HG02870 (cell line): Measurements from ENCODE around the gene ST6GALNAC3.

ENCODE experiments used
- ATAC-seq: cut with Tn5 transposase; IDR thresholded peaks from one replicate; pipeline ENCODE4 v1.9.1; 2021; ENCODE audit warnings: mild to moderate bottlenecking, moderate library complexity; ENCODE audit not compliant: unreplicated experiment

ST6GALNAC3 gene

DNA sequence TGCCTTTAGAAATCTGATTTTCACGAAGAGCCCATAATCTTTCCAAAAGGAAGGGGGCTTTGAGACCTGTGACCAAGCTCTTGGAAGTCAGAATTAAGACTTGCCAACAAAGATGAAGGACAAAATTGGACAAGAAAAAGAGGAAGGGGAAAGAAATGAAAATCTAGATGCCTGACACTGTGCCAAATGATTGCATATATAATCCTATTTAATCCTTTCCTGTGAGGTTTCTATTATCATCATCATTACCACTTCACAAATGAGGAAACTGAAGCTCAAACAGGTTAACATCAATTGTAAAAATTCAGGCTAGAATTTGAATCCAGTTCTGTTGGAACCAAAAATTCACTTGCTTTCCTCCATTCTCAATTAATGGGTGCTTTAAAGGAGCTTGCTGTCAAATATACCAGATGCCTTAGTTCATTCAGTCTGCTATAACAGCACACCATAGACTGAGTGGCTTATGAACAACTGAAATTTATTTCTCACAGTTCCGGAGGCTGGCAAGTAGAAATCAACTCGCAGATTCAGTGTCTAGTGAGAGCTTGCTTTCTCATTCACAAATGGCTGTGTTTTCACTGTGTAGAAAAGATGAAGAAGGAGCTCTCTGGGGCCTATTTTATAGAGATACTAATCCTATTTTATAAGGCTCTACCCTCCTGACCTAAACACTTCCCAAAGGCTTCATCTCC lies 595.2 kb downstream of the ST6GALNAC3 start:
- no peak for ATAC-seq

DNA sequence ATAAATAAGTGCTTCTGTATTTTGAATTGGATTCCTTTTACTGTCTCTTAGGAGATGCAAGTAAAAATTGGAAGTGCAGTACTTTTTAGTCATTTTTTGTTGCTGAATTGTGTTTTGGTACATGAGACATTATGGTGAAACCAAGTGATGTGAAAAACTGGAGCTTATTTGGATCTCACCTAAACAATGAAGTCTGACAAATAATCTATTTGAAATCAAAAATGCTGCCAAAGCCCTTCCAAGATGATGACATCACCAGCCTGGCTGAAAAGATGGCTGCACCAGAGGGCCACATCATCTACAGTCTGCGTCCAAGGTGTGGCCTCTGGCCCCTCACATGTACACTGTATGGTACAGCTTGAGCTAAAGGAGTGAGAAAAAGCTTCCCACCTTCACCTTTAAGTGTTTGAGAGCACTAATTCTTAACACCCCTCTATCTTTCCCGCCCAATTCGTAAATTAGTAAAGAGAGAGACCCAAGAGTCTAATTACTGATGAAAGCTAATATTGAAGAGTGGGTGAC lies 600.2 kb downstream of the ST6GALNAC3 start:
- ATAC-seq = no peak

DNA sequence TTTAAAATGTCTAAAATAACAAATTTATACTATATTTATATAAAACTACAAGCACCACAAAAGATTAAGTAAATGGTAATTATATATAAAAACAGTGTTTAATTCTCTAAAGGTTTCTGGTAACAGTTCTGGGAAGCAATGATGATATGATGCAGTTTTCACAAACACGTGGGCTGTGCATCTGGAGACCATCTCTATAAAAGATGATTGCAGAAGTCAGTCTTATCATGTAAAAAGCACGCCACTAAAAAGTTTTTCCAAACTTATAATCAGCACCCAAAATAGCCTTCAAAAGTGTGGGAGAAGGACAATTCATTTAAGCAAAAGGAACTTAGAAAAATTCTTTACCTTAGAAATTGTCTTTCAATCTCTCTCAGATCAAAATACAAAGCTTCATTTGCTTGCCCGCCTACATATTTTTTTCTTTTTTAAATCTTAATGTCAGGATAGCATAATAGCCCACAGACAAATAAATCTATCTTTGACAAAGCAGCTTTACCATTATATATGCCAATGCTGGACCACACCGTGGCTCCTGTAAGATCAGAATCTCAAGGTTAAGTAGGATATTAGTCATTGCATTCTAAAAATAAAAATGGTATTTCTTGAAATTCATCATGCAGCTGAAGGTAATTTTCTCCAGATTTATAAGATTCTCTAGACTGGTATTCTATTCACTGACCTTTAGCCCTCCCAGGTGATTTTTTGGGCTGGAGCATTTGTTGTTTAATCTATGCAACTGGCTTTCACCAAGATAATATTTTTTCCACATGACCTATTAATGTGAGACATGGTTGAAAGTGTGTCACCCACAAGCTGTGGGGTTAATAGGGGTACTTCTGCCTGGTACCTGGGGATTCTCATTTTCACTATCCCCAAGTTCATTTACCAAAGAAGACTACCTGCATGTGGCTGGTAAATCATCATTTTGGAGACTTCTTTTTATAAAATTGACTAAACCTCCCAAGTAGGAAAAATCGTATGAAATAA lies 603.2 kb downstream of the ST6GALNAC3 start:
- ATAC-seq = peak; percentile 69

DNA sequence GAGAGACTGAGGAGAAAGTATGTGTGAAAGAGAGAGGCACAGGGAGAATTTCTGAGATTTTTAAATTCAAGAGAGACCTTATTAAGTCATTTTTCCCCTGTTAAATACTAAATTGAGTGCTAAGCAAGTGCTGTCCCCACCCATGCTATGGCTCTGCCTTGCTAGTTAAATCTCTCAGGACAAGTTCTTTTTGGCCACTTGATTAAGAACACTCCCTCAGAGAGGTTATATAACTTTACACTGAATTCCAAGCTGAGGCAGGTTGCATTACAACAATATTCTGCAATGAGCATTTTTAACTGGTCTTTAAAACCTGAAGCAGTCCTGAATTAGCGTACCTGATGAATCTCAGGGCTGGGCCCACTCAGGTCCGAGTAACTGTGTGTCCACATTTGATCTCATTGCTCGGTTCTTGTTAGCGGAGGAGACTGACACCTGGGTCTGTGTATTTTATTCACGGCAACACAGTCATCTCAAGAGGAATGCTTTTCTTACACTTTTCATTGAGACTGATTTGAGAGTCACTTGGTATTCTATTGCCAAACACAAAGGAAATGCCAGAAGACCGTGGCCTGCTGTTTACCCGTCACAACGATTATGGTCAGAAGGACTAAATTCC lies 605.1 kb downstream of the ST6GALNAC3 start:
- ATAC-seq = no peak

DNA sequence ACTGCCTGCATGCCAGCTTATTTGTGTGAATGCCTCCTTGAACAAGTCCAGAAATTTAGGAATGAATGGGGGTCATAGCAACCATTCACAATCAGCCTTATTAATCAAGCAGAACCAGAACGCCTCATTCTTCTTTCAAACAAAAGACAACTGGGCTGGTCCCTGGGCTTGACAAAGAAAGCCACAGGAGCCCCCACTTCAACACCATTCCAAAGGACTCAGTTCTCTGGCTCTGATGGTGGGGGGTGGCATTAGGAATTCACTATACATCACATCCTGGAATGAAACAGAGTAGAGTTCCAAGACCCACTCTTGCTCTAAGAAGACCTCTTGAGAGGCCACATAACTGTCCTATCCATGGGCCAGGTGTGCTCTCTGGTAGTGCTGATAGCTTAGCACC lies 606.1 kb downstream of the ST6GALNAC3 start:
- ATAC-seq = no peak

DNA sequence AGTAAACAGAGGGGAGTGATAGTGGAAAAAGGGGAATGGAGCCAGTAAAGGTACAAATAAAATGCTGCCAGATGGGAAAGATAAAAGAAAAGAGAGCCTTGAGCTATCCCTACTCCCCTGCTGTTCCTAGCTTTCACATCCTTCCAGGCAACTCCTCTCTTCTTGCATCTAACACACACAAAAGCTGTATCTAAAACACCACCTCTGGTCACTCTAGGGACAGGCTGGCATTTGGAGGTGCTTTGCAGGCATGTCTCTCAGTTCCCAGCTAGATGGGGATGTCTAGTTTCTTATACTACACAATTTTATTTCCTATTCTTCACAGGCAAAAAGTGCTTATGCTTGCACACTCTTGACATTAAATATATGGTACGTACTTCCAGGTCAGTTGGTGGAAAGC lies 607.6 kb downstream of the ST6GALNAC3 start:
- ATAC-seq = no peak
